H1 (cell line): ENCODE data around the gene ZFR. TPM values are rescaled to one million over a fixed set of nuclear protein-coding genes. Genes with fewer than 3 reads are reported as not detected.

ENCODE experiments used
- CTCF ChIA-PET: fragments of 300-600 bp; sonication (Branson Sonifier 250); formaldehyde crosslinking; loops from one replicate; lab custom pipeline; 2021; ENCODE audit not compliant: partially characterized antibody; lab: Charles Lee
- POLR2A ChIA-PET: fragments of 300-600 bp; sonication (Branson Sonifier 250); formaldehyde crosslinking; loops from one replicate; lab custom pipeline; 2021; ENCODE audit warnings: inconsistent platforms; ENCODE audit not compliant: partially characterized antibody; lab: Charles Lee
- DNase-seq, 2 experiments: peaks; one replicate each; pipeline versions ENCODE4 v3.0.0 to v3.0.0-alpha.2; 2010 to 2022; ENCODE audit warnings: low spot score in 2 of 2, low read depth in 1 of 2, mixed read lengths in 1 of 2
- FAIRE-seq: peaks from 2 replicates; lab custom pipeline; 2011; peaks lifted over from hg19 to GRCh38; lab: Jason Lieb, UNC
- H2AFZ ChIP-seq: 2 replicates; pipeline ENCODE4 v1.8.1; 2012; ENCODE audit warnings: low read length, inconsistent platforms
- H2AK5ac ChIP-seq: 2 replicates; pipeline ENCODE4 v1.6.1; 2013; ENCODE audit warnings: low read depth, low read length
- H2BK120ac ChIP-seq: replicated peaks from 2 replicates; pipeline ENCODE3; 2013; ENCODE audit warnings: low read depth, low read length, inconsistent platforms
- H2BK12ac ChIP-seq: 2 replicates; pipeline ENCODE4 v1.6.1; 2013; ENCODE audit warnings: low read depth, low read length
- H2BK15ac ChIP-seq: 2 replicates; pipeline ENCODE4 v1.6.1; 2013; ENCODE audit warnings: low read length
- H2BK20ac ChIP-seq: 2 replicates; pipeline ENCODE4 v1.6.1; 2013; ENCODE audit warnings: low read length
- H2BK5ac ChIP-seq: 2 replicates; pipeline ENCODE4 v1.6.1; 2013; ENCODE audit warnings: low read depth, low read length
- H3K14ac ChIP-seq: 2 replicates; pipeline ENCODE4 v1.6.1; 2013; ENCODE audit warnings: inconsistent platforms; ENCODE audit not compliant: insufficient read length
- H3K18ac ChIP-seq: 2 replicates; pipeline ENCODE4 v1.6.1; 2013; ENCODE audit warnings: low read length; ENCODE audit errors: extremely low read depth
- H3K23ac ChIP-seq: 2 replicates; pipeline ENCODE4 v1.6.1; 2013; ENCODE audit warnings: inconsistent platforms; ENCODE audit not compliant: insufficient read length
- H3K23me2 ChIP-seq: 2 replicates; pipeline ENCODE4 v1.6.1; 2013; ENCODE audit warnings: low read depth, low read length
- H3K27ac ChIP-seq: 2 replicates; pipeline ENCODE4 v1.6.1; 2011; ENCODE audit warnings: low read depth, low read length, inconsistent platforms
- H3K27me3 ChIP-seq, 4 experiments: replicated peaks in 1 of 4; 1 replicate in 1 of 4; 2 replicates in 3 of 4; pipeline versions ENCODE4 v1.6.1 to v1.8.1; 2011 to 2013; ENCODE audit warnings: low read length in 3 of 4, mild to moderate bottlenecking in 3 of 4, inconsistent platforms in 2 of 4, mixed read lengths in 2 of 4, moderate library complexity in 1 of 4; ENCODE audit not compliant: control insufficient read depth in 3 of 4, insufficient read depth in 3 of 4; ENCODE audit errors: extremely low read depth in 1 of 4
- H3K36me3 ChIP-seq, 4 experiments: 2 replicates each; pipeline versions ENCODE4 v1.6.1 to v1.8.1; 2011 to 2013; ENCODE audit warnings: mild to moderate bottlenecking in 4 of 4, low read length in 3 of 4, moderate library complexity in 2 of 4, control low read depth in 1 of 4, inconsistent platforms in 1 of 4; ENCODE audit not compliant: insufficient read depth in 4 of 4, control insufficient read depth in 2 of 4
- H3K4ac ChIP-seq: replicated peaks from 2 replicates; pipeline ENCODE3; 2013; ENCODE audit warnings: low read length, low read depth, mixed read lengths, inconsistent platforms; ENCODE audit not compliant: insufficient read length
- H3K4me1 ChIP-seq, 4 experiments: replicated peaks in 1 of 4; 1 replicate in 1 of 4; 2 replicates in 3 of 4; pipeline versions ENCODE4 v1.6.1 to v1.8.1; 2011 to 2013; ENCODE audit warnings: low read length in 3 of 4, inconsistent platforms in 2 of 4, mixed read lengths in 1 of 4; ENCODE audit not compliant: insufficient read depth in 4 of 4, control insufficient read depth in 3 of 4
- H3K4me2 ChIP-seq, 2 experiments: 2 replicates each; pipeline versions ENCODE4 v1.6.1 to v1.8.1; 2011 to 2013; ENCODE audit warnings: low read depth in 2 of 2, low read length in 2 of 2, control low read depth in 1 of 2, inconsistent platforms in 1 of 2, mild to moderate bottlenecking in 1 of 2; ENCODE audit not compliant: insufficient read depth in 1 of 2
- H3K4me3 ChIP-seq, 4 experiments: fragments of 200-600, 300-600 bp in 1 of 4; sonication (generic), shearing (Covaris generic), sonication (Bioruptor Twin) in 1 of 4; 2 replicates each; pipeline versions ENCODE4 v1.5.1 to v1.8.1; 2011 to 2016; ENCODE audit warnings: low read length in 4 of 4, low read depth in 3 of 4, control low read depth in 2 of 4, inconsistent platforms in 2 of 4, mild to moderate bottlenecking in 2 of 4, mixed read lengths in 1 of 4, moderate library complexity in 1 of 4; ENCODE audit not compliant: insufficient read depth in 2 of 4; ENCODE audit errors: extremely low read depth in 1 of 4
- H3K56ac ChIP-seq: replicated peaks from 2 replicates; pipeline ENCODE3; 2013; ENCODE audit warnings: low read depth, mild to moderate bottlenecking, mixed read lengths, low read length, inconsistent platforms; ENCODE audit not compliant: insufficient read length
- H3K79me1 ChIP-seq: 2 replicates; pipeline ENCODE4 v1.6.1; 2013; ENCODE audit warnings: low read depth, low read length, control low read depth
- H3K79me2 ChIP-seq, 2 experiments: 2 replicates each; pipeline versions ENCODE4 v1.6.1 to v1.8.1; 2012 to 2013; ENCODE audit warnings: low read length in 2 of 2, mild to moderate bottlenecking in 2 of 2, inconsistent platforms in 1 of 2; ENCODE audit not compliant: insufficient read depth in 2 of 2, control insufficient read depth in 1 of 2
- H3K9ac ChIP-seq, 4 experiments: replicated peaks in 1 of 4; 1 replicate in 1 of 4; 2 replicates in 3 of 4; pipeline versions ENCODE4 v1.6.1 to v1.8.1; 2011 to 2013; ENCODE audit warnings: low read depth in 3 of 4, low read length in 3 of 4, control low read depth in 2 of 4, mild to moderate bottlenecking in 2 of 4, moderate library complexity in 2 of 4, inconsistent platforms in 1 of 4; ENCODE audit errors: extremely low read depth in 1 of 4
- H3K9me3 ChIP-seq, 2 experiments: 2 replicates each; pipeline versions ENCODE4 v1.6.1 to v1.8.1; 2012 to 2013; ENCODE audit warnings: mild to moderate bottlenecking in 2 of 2, moderate library complexity in 2 of 2, control low read depth in 1 of 2, inconsistent platforms in 1 of 2, low read depth in 1 of 2, low read length in 1 of 2, mixed read lengths in 1 of 2; ENCODE audit not compliant: insufficient read depth in 2 of 2
- H4K20me1 ChIP-seq, 2 experiments: replicated peaks in 1 of 2; 2 replicates each; pipeline versions ENCODE3 to v1.8.1; 2011 to 2013; ENCODE audit warnings: inconsistent platforms in 2 of 2, low read length in 2 of 2, mild to moderate bottlenecking in 1 of 2; ENCODE audit not compliant: insufficient read depth in 2 of 2, control insufficient read depth in 1 of 2
- H4K5ac ChIP-seq: 2 replicates; pipeline ENCODE4 v1.6.1; 2013; ENCODE audit warnings: low read length, low read depth, mixed read lengths, inconsistent platforms; ENCODE audit not compliant: insufficient read length
- H4K8ac ChIP-seq: 2 replicates; pipeline ENCODE4 v1.8.0; 2013; ENCODE audit warnings: mild to moderate bottlenecking, moderate library complexity, low read length, inconsistent platforms; ENCODE audit not compliant: insufficient read depth; ENCODE audit errors: extremely low read depth
- H4K91ac ChIP-seq: replicated peaks from 2 replicates; pipeline ENCODE3; 2013; ENCODE audit warnings: low read length, mixed read lengths, inconsistent platforms; ENCODE audit not compliant: insufficient read length
- CEBPB ChIP-seq: IDR thresholded peaks from 2 replicates; pipeline ENCODE4 v1.6.1; 2012; ENCODE audit warnings: low read depth, low read length
- CHD1 ChIP-seq: IDR thresholded peaks from 2 replicates; pipeline ENCODE4 v1.6.1; 2012; ENCODE audit warnings: low read depth, low read length, improper control_type of control experiment
- NRF1 ChIP-seq: IDR thresholded peaks from 2 replicates; pipeline ENCODE4 v1.6.1; 2011; ENCODE audit warnings: mild to moderate bottlenecking, low read depth, low read length, improper control_type of control experiment
- POLR2AphosphoS5 ChIP-seq: IDR thresholded peaks from 2 replicates; pipeline ENCODE4 v1.6.1; 2011; ENCODE audit warnings: low read depth, low read length
- RNF2 ChIP-seq: fragments of 200-900, 300-1000 bp; sonication (generic); IDR thresholded peaks from 2 replicates; pipeline ENCODE4 v1.7.1; 2016; ENCODE audit warnings: borderline replicate concordance, low read depth, mild to moderate bottlenecking, antibody characterized with exemption, low read length; ENCODE audit not compliant: poor library complexity, severe bottlenecking; ENCODE audit errors: missing control alignments
- SIN3A ChIP-seq, 2 experiments: IDR thresholded peaks in 1 of 2; conservative IDR thresholded peaks in 1 of 2; 2 replicates each; pipeline ENCODE4 v1.6.1; 2011 to 2012; ENCODE audit warnings: low read length in 2 of 2, improper control_type of control experiment in 1 of 2, low read depth in 1 of 2, mild to moderate bottlenecking in 1 of 2
- SIRT6 ChIP-seq: IDR thresholded peaks from one replicate; pipeline ENCODE4 v1.7.1; 2012; ENCODE audit warnings: low read length, inconsistent platforms
- SP2 ChIP-seq: IDR thresholded peaks from 2 replicates; pipeline ENCODE4 v1.6.1; 2012; ENCODE audit warnings: mild to moderate bottlenecking, low read length, inconsistent platforms
- SUZ12 ChIP-seq: fragments of 200-600 bp; sonication (generic); IDR thresholded peaks from 2 replicates; pipeline ENCODE4 v1.6.1; 2012; ENCODE audit warnings: mild to moderate bottlenecking, inconsistent platforms, low read length, moderate library complexity, mixed read lengths
- TAF1 ChIP-seq: IDR thresholded peaks from 2 replicates; pipeline ENCODE4 v1.6.1; 2011; ENCODE audit warnings: mild to moderate bottlenecking, low read depth, low read length
- WGBS, 2 experiments: shearing (Covaris generic) in 1 of 2; methylation state at CpG; one replicate each; pipeline versions ENCODE4 v1.1.6 to v1.1.7; 2013 to 2015; ENCODE audit warnings: low lambda C conversion rate in 2 of 2, mixed read lengths in 2 of 2, inconsistent platforms in 1 of 2, low coverage in 1 of 2, missing lambda C conversion rate in 1 of 2; ENCODE audit not compliant: insufficient replicate concordance in 2 of 2, insufficient coverage in 1 of 2, insufficient read length in 1 of 2; ENCODE audit errors: extremely low coverage in 1 of 2, missing lambda C conversion rate in 1 of 2; 5-methylcytosine and 5-hydroxymethylcytosine counted together
- polyA plus RNA-seq, 7 experiments: library from polyadenylated mRNA; depleted of rRNA in 3 of 7; stranded (reverse) in 5 of 7; unstranded in 2 of 7; fragments of >200 nt in 5 of 7; fragments of 200-250 nt in 2 of 7; gene quantifications; 1 replicate in 5 of 7; 2 replicates in 1 of 7; 4 replicates in 1 of 7; pipeline versions ENCODE4 v1.2.1 to v1.2.3, GENCODE V29; 2011 to 2013; ENCODE audit warnings: missing spikeins in 2 of 7, mixed read lengths in 2 of 7
- total RNA-seq: library from RNA; stranded (reverse); fragmentation: NEBNext Ultra II Directional; extraction: Animal tissue kit (Norgen Biotek cat#: 25700); gene quantifications from 2 replicates; pipeline ENCODE4 v1.2.1, GENCODE V29; 2021
- TF ChIP-seq, protein P1 (sequence below): IDR thresholded peaks from 2 replicates; pipeline ENCODE4 v1.6.1; 2012; ENCODE audit warnings: low read length, inconsistent platforms
- TF ChIP-seq, protein P2 (sequence below): IDR thresholded peaks from 2 replicates; pipeline ENCODE4 v1.6.1; 2011; ENCODE audit warnings: low read length, improper control_type of control experiment

ZFR gene
- total and polyA plus RNA-seq, 2 of the 8 experiments (the other 6 are each of a cell fraction or from before 2014, with no cell fraction given) = 68.8 to 92.7 TPM

DNA sequence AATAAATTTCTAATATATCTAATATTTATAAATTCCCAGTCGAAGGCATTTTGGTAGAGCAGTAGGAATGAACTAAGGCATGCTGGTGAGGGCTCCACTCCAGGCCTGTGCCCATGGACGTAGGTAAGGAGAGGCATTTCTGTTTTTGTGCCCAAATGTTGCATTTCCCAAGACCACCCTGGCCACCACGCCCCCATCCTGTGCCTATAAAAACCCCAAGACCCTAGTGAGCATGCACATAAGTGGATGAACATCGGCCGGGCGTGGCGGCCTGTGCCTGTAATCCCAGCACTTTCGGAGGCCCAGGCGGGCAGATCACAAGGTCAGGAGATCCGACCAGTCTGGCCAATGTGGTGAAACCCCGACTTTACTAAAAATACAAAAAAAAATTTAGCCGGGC, 121.7 kb downstream of the ZFR start:
- H4K8ac ChIP-seq = no peak overlapping the region
- no peaks in the 10 kb centered on the region for H3K23me2 ChIP-seq
- no peak overlapping the region for H3K23ac ChIP-seq
- no peak overlapping the region for H3K27ac ChIP-seq
- H3K4me1 ChIP-seq = peaks cover 0 to 4% (median 0%) of the 10 kb centered on the region in 4 experiments; a peak in 1 of 7 replicates
- no peak overlapping the region for H3K4ac ChIP-seq
- no peak overlapping the region for H2AFZ ChIP-seq
- no peaks in the 10 kb centered on the region for H3K27me3 ChIP-seq
- no peak for FAIRE-seq
- CTCF ChIA-PET = interaction anchor here (0.6 to 1.7 kb wide), 4 partner anchors 29 to 92 kb away, joined by 3 to 5 read pairs (median 3); no protein-coding TSS in a partner anchor
- no peaks in the 10 kb centered on the region for H3K36me3 ChIP-seq
- H3K4me3 ChIP-seq = no peak overlapping the region
- no peak for DNase-seq
- H3K9ac ChIP-seq = no peak overlapping the region
- no peak overlapping the region for H2BK20ac ChIP-seq
- no peak overlapping the region for H2BK15ac ChIP-seq
- H2BK12ac ChIP-seq = no peak overlapping the region
- no peak overlapping the region for H3K4me2 ChIP-seq
- POLR2A ChIA-PET = no interaction called here
- no peak overlapping the region for H2AK5ac ChIP-seq
- no peak overlapping the region for H2BK120ac ChIP-seq
- H4K5ac ChIP-seq = no peak overlapping the region
- no peaks in the 10 kb centered on the region for H4K20me1 ChIP-seq
- H3K9me3 ChIP-seq = peaks cover 0 to 4% of the 10 kb centered on the region in 2 experiments; a peak in 1 of 4 replicates
- no peak overlapping the region for H3K56ac ChIP-seq
- H2BK5ac ChIP-seq = no peak overlapping the region
- WGBS, 2 experiments = 96% methylated on average over 12 of the region's 12 CpGs; no CpG with 5 or more reads in 1 of the 2 experiments
- no peak overlapping the region for H4K91ac ChIP-seq
- H3K79me2 ChIP-seq = no peaks in the 10 kb centered on the region
- no peaks in the 10 kb centered on the region for H3K79me1 ChIP-seq
- H3K14ac ChIP-seq = no peak overlapping the region
- H3K18ac ChIP-seq = no peak overlapping the region
- TF ChIP-seq, protein P1, sequence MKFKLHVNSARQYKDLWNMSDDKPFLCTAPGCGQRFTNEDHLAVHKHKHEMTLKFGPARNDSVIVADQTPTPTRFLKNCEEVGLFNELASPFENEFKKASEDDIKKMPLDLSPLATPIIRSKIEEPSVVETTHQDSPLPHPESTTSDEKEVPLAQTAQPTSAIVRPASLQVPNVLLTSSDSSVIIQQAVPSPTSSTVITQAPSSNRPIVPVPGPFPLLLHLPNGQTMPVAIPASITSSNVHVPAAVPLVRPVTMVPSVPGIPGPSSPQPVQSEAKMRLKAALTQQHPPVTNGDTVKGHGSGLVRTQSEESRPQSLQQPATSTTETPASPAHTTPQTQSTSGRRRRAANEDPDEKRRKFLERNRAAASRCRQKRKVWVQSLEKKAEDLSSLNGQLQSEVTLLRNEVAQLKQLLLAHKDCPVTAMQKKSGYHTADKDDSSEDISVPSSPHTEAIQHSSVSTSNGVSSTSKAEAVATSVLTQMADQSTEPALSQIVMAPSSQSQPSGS = no peak
- TF ChIP-seq TAF1 (no peak), CEBPB (no peak), SP2 (no peak), NRF1 (no peak), RNF2 (no peak), CHD1 (no peak), POLR2AphosphoS5 (no peak), SIN3A (conservative IDR thresholded peaks at IDR 0.05 in 1 of 2, IDR thresholded peaks at IDR 0.05 in 1 of 2; ENCODE audit: low read depth in 1 of 2, low read length in 2 of 2) (no peak), SUZ12 (no peak), SIRT6 (no peak)
- TF ChIP-seq, protein P2, sequence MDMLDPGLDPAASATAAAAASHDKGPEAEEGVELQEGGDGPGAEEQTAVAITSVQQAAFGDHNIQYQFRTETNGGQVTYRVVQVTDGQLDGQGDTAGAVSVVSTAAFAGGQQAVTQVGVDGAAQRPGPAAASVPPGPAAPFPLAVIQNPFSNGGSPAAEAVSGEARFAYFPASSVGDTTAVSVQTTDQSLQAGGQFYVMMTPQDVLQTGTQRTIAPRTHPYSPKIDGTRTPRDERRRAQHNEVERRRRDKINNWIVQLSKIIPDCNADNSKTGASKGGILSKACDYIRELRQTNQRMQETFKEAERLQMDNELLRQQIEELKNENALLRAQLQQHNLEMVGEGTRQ = no peak
